Stomach smooth muscle (tissue), 2 donors: ENCODE results near the gene MGMT.

ENCODE experiments used
- H3K27ac ChIP-seq: one replicate; pipeline ENCODE4 v1.7.0; 2013; ENCODE audit warnings: mild to moderate bottlenecking, low read length, inconsistent platforms
- H3K27me3 ChIP-seq, 2 donors: one replicate each; pipeline ENCODE4 v1.7.0; 2013; ENCODE audit warnings: low read length in 2 of 2; ENCODE audit not compliant: insufficient read depth in 2 of 2, control insufficient read depth in 1 of 2
- H3K36me3 ChIP-seq, 2 donors: one replicate each; pipeline ENCODE4 v1.7.0; 2013; ENCODE audit warnings: low read length in 2 of 2; ENCODE audit not compliant: control insufficient read depth in 2 of 2, insufficient read depth in 2 of 2
- H3K4me1 ChIP-seq: one replicate; pipeline ENCODE4 v1.7.0; 2013; ENCODE audit warnings: low read length; ENCODE audit not compliant: control insufficient read depth, insufficient read depth
- H3K4me3 ChIP-seq, 2 donors: one replicate each; pipeline ENCODE4 v1.7.0; 2013; ENCODE audit warnings: low read length in 2 of 2
- H3K9ac ChIP-seq, 2 donors: one replicate each; pipeline ENCODE4 v1.7.0; 2013; ENCODE audit warnings: low read length in 2 of 2, mild to moderate bottlenecking in 1 of 2
- H3K9me3 ChIP-seq, 2 donors: one replicate each; pipeline ENCODE4 v1.7.0; 2013; ENCODE audit warnings: low read length in 2 of 2; ENCODE audit not compliant: control insufficient read depth in 2 of 2
- donor health status: healthy.
- donor health status: Pancreatic carcinoma.

The MGMT gene

GRCh38 chr10:129760003-129760315 lies 292.9 kb downstream of the MGMT start:
- H3K27me3 ChIP-seq = no peaks in the 10 kb centered on the region
- no peaks in the 10 kb centered on the region for H3K9me3 ChIP-seq
- no peaks in the 10 kb centered on the region for H3K4me1 ChIP-seq
- peaks cover 2 to 7% of the 10 kb centered on the region in 2 donors for H3K36me3 ChIP-seq
- no peak overlapping the region for H3K27ac ChIP-seq
- no peak overlapping the region for H3K4me3 ChIP-seq
- no peak overlapping the region for H3K9ac ChIP-seq

GRCh38 chr10:129760416-129760815 lies 293.4 kb downstream of the MGMT start:
- Histone ChIP-seq H3K9me3 (no peaks in the 10 kb centered on the region), H3K36me3 (peaks cover 2 to 7% of the 10 kb centered on the region in 2 donors), H3K9ac (no peak overlapping the region), H3K27me3 (no peaks in the 10 kb centered on the region), H3K4me1 (no peaks in the 10 kb centered on the region), H3K4me3 (no peak overlapping the region), H3K27ac (no peak overlapping the region)

- Histone ChIP-seq H3K36me3 (peaks cover 2 to 7% of the 10 kb centered on the region in 2 donors), H3K27ac (no peak overlapping the region), H3K27me3 (no peaks in the 10 kb centered on the region), H3K9me3 (no peaks in the 10 kb centered on the region), H3K4me3 (no peak overlapping the region), H3K4me1 (no peaks in the 10 kb centered on the region), H3K9ac (no peak overlapping the region)
Observed at GRCh38 chr10:129761197-129761972, 294.3 kb downstream of the MGMT start.

DNA sequence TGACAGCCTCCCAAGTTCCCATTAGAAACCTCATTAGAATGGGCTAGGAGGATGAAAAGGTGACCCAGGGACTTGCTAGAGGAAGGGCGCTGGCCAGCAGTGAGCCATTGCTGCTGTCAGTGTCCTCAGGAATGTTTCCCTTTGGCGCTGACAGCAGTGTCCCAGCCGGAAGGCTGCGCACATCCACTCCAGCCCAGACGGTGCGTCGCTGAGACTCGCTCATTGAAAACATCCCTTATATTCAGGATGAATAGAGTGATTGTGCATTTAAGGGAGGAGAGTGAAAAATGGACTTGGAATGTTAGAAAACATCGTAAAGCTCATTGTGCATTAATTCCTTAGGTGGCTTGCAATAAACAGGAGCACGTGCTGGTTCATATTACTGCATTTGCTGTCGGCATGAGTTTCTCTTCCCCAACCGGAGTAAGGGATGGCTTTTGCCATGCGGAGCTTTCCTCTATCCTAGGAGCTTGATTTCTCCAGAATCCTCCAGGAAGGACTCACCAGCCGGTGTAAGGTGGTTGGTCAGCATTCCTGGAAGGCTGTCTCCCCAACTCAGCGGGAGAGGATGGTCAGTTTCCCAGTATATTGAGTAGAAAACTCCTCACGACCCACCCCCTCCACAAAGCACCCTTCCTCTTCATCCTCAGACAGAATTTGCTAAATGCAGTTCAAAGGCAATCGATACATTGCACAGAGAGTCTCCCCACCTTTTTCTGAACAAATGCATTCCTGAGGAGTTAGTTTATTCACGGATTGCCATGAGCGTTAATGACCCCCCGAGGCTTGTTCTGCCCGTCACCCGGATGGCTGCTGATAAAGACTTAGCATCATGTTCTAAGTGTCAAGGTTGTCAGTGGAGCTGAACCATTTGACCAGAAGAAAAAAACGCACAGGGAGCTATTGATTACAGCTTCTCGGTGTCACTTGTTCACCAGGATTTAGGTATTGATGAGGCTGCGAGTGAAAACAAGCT lies 295.2 kb downstream of the MGMT start:
- Histone ChIP-seq H3K4me3 (no peak overlapping the region), H3K9me3 (no peaks in the 10 kb centered on the region), H3K36me3 (peaks cover 5 to 9% of the 10 kb centered on the region in 2 donors), H3K27me3 (no peaks in the 10 kb centered on the region), H3K4me1 (no peaks in the 10 kb centered on the region), H3K9ac (no peak overlapping the region), H3K27ac (no peak overlapping the region)

- no peak overlapping the region for H3K4me3 ChIP-seq
- no peak overlapping the region for H3K9ac ChIP-seq
- H3K4me1 ChIP-seq = no peaks in the 10 kb centered on the region
- H3K27ac ChIP-seq = no peak overlapping the region
- H3K9me3 ChIP-seq = no peaks in the 10 kb centered on the region
- no peaks in the 10 kb centered on the region for H3K27me3 ChIP-seq
- H3K36me3 ChIP-seq = peaks cover 9 to 13% of the 10 kb centered on the region in 2 donors
Observed at GRCh38 chr10:129764011-129764900, 297.2 kb downstream of the MGMT start.

DNA sequence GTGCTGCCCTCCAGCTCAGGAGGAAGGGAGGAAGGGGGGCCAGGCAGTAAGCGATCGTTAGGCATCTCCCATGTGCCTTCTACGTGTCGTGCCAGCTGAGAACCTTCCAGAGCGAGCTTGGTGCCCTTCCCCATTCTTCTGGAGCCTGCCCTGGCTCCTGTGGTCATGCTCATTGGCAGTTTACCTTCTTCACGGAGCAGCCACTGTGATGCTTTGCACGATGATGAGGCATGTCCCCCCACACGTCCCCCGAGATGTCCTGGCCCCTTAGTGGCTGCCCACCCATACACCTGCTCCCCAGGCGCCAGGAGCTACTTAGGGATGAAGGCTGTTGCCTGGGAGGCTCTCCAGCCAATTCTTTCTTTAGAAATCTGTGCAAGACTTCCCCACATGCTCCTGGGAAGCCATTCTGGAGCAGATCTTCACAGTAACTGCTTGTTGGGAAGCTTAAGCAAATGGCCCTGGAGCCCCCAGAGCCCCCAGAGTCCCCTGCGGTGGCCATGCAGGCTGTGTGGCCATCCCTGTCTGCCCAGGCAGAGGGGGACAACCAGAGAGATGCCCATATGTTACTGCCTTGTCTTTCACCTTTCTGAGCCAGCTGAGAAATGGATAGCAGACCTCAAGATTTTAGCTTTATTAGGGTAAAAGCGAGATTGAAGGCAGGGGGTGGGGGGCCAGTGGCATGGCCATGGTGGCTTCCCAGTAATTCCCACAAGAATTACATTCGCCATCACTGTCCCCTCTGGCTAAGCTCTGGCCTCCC lies 298.0 kb downstream of the MGMT start:
- no peaks in the 10 kb centered on the region for H3K4me1 ChIP-seq
- H3K36me3 ChIP-seq = peaks cover 12 to 13% of the 10 kb centered on the region in 2 donors
- H3K9ac ChIP-seq = no peak overlapping the region
- no peaks in the 10 kb centered on the region for H3K27me3 ChIP-seq
- H3K4me3 ChIP-seq = no peak overlapping the region
- peaks cover 0 to 1% of the 10 kb centered on the region in 2 donors for H3K9me3 ChIP-seq
- no peak overlapping the region for H3K27ac ChIP-seq

DNA sequence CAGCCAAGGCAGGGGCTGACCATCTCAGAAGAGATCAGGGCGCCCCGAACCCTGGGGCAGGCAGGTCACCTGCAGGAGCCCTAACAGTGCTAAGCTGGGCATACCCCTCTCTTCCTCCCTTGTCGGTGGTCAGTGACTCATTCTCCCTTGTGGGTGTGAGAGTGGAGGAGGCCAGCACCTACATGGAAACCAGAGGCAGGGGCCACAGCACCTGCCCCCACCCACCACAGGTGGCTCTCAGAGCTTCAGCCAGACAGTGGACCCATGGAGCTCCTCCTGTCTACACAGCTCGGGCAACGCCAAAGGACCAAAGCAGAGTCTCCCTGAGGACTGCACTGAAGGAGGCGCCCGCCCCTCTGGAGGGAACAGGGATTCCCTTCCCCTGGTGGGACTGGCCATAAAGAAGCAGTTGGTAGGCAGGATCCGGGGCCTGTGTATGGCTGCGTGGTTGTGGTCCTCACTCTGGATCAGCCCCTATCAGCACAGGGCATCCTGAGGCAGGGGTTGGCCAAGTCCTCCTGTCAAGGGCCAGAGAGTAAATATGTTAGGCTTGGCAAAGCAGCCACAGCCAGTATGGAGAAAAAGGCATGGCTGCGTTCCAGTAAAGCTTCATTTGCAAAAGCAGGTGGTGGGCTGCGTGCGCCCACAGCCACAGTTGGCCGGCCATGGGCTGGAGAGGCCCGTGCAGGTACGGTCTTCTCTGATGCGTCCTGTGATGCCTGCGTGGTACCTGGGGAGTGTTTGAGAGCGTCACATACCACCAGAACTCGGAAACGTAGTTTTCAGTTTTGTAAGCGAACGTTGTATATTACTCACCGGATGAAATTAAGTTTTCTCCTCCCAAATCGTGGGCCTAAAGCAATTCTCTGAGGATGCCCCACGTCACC lies 298.9 kb downstream of the MGMT start:
- H3K27ac ChIP-seq = no peak overlapping the region
- H3K4me1 ChIP-seq = no peaks in the 10 kb centered on the region
- H3K9me3 ChIP-seq = peaks cover 0 to 7% of the 10 kb centered on the region in 2 donors
- peaks cover 11 to 12% of the 10 kb centered on the region in 2 donors for H3K36me3 ChIP-seq
- no peak overlapping the region for H3K9ac ChIP-seq
- H3K27me3 ChIP-seq = no peaks in the 10 kb centered on the region
- H3K4me3 ChIP-seq = no peak overlapping the region

DNA sequence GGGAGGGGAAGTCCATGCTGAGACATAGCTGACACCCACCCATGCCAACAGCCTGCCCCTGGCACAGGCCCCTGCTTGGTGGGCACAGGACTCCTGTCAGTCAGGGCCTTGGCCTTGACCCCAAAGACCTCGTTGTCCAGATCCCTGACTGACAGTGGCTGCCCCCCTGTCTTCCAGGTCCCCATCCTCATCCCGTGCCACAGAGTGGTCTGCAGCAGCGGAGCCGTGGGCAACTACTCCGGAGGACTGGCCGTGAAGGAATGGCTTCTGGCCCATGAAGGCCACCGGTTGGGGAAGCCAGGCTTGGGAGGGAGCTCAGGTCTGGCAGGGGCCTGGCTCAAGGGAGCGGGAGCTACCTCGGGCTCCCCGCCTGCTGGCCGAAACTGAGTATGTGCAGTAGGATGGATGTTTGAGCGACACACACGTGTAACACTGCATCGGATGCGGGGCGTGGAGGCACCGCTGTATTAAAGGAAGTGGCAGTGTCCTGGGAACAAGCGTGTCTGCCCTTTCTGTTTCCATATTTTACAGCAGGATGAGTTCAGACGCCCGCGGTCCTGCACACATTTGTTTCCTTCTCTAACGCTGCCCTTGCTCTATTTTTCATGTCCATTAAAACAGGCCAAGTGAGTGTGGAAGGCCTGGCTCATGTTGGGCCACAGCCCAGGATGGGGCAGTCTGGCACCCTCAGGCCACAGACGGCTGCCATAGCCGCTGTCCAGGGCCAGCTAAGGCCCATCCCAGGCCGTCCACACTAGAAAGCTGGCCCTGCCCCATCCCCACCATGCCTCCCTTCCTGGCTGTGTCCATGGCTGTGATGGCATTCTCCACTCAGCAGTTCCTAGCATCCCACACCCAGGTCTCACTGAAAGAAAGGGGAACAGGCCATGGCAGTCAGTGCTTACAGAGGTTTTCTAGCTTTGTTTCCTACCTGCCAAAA lies 299.8 kb downstream of the MGMT start:
- Histone ChIP-seq H3K4me3 (no peak overlapping the region), H3K27ac (no peak overlapping the region), H3K27me3 (no peaks in the 10 kb centered on the region), H3K9ac (no peak overlapping the region), H3K9me3 (peaks cover 0 to 15% of the 10 kb centered on the region in 2 donors), H3K36me3 (peaks cover 11 to 12% of the 10 kb centered on the region in 2 donors), H3K4me1 (no peaks in the 10 kb centered on the region)
